ENCODE data around the gene P4HA1.

DNA sequence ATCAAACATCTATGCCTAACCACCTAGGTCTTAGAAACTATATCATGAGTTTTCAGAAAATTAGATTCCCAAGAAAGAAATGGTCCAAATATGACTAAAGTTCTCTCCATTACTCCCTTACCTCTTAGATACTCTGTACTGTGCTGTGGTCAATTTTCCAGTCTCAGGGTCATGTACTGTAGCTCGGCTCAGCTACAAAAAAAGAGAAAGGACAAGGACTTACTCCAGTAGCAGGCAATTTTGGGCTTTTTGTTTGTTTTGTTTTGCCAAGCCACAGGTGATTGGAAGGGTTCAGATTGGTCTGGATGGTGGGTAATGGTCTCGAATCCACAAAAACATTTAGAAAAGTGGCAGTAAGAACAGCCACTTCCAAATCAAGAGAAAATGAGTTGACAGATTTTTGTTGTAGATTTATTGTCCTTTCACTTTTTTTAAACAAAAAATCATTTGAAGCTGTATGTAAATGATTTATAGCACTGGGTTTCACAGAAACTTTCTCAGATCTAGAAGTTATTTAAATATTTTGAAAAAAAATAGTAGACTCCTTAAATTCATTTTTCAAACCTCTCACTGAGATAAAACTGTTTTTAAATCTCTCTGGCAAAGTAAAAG is 52.8 kb downstream of the P4HA1 start:
- TF ChIP-seq SMC3 (conservative IDR thresholded peaks at IDR 0.05; ENCODE audit: insufficient read depth, low read depth, low read length), result no peak
- no peak for TF ChIP-seq RFX5 (IDR thresholded peaks at IDR 0.05; ENCODE audit: low read depth, low read length)
- TF ChIP-seq ZNF384 (IDR thresholded peaks at IDR 0.05; ENCODE audit: low read depth, low read length), result no peak
